CD4-positive, alpha-beta T cell treated with Interleukin-6 at 100 ng/mL for 8 hours (primary cell): Measurements from ENCODE around the gene ARF3.

ENCODE experiments used
- DNase-seq: peaks from one replicate; pipeline ENCODE4 v3.0.0-alpha.2; 2020; ENCODE audit warnings: mixed read lengths, low spot score

ARF3 gene

DNA sequence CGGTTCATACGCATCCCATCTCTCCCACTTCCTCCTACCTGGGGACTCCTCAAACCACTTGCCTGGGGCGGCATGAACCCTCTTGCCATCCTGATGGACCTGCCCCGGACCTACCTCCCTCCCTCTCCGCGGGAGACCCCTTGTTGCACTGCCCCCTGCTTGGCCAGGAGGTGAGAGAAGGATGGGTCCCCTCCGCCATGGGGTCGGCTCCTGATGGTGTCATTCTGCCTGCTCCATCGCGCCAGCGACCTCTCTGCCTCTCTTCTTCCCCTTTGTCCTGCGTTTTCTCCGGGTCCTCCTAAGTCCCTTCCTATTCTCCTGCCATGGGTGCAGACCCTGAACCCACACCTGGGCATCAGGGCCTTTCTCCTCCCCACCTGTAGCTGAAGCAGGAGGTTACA, 24.5 kb upstream of the ARF3 start:
- DNase-seq, result no peak

DNA sequence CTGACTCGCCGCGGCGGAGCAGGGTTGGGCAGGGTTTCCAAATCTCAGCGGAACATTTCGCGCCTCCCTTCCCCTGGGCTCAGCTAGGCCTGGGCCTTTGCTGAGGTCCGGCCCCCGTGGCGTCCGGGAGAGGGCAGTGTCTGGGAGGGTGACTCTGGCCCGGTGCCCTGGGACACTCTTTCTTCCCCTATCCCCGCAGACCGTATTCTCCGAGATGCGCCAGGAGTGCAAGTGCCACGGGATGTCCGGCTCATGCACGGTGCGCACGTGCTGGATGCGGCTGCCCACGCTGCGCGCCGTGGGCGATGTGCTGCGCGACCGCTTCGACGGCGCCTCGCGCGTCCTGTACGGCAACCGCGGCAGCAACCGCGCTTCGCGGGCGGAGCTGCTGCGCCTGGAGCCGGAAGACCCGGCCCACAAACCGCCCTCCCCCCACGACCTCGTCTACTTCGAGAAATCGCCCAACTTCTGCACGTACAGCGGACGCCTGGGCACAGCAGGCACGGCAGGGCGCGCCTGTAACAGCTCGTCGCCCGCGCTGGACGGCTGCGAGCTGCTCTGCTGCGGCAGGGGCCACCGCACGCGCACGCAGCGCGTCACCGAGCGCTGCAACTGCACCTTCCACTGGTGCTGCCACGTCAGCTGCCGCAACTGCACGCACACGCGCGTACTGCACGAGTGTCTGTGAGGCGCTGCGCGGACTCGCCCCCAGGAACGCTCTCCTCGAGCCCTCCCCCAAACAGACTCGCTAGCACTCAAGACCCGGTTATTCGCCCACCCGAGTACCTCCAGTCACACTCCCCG, 23.9 kb upstream of the ARF3 start:
- peak; percentile 53 for DNase-seq

DNA sequence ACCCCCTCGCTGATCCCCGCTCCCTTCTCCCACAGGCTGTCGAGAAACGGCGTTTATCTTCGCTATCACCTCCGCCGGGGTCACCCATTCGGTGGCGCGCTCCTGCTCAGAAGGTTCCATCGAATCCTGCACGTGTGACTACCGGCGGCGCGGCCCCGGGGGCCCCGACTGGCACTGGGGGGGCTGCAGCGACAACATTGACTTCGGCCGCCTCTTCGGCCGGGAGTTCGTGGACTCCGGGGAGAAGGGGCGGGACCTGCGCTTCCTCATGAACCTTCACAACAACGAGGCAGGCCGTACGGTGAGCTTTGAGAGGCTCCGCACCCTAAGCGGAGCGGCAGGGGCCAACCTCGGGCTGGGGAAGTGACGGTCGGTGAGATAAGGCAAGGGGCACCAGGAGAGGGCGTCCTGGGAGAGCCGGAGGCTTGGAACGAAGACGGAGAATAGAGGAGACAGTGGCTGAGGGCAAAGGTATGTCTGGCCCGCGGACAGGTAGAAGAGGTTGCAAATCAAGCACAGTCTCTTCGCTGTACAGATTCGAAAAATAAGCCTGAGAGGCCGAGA, 23.2 kb upstream of the ARF3 start:
- no peak for DNase-seq

DNA sequence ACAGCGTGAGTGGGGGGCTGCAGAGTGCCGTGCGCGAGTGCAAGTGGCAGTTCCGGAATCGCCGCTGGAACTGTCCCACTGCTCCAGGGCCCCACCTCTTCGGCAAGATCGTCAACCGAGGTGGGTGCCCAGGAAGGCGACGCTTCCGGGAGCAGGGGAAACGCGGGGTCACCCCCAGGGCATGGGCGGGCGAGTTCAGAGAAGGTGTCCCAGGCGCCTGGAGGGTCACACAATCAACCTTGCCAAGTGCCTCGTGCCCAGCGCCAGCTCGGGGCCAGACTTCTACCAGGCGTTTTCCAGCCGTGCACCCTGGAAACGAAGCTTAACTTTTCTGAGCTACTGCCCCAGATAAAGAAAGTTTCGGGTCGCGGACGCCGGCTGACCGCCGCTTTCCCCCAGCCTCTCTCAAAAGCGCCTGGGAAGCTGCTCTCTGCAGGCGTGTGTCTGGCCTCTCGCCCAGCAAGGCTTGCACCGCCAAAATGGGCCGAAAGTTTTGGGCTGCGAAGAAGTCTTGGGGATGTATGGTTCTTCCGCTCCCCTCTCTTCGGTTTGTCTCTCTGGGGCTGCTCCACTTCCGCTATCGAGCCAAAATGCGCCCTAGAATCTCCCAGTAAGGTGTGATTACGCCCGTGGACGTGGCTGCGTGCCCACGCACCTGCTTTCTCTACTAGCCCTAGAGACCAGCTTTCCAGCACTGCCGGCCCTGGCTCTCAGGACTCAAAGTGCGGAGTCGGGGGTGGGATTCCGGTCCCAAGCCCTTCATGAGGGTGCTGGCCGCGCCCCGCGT, 22.5 kb upstream of the ARF3 start:
- DNase-seq, result no peak

DNA sequence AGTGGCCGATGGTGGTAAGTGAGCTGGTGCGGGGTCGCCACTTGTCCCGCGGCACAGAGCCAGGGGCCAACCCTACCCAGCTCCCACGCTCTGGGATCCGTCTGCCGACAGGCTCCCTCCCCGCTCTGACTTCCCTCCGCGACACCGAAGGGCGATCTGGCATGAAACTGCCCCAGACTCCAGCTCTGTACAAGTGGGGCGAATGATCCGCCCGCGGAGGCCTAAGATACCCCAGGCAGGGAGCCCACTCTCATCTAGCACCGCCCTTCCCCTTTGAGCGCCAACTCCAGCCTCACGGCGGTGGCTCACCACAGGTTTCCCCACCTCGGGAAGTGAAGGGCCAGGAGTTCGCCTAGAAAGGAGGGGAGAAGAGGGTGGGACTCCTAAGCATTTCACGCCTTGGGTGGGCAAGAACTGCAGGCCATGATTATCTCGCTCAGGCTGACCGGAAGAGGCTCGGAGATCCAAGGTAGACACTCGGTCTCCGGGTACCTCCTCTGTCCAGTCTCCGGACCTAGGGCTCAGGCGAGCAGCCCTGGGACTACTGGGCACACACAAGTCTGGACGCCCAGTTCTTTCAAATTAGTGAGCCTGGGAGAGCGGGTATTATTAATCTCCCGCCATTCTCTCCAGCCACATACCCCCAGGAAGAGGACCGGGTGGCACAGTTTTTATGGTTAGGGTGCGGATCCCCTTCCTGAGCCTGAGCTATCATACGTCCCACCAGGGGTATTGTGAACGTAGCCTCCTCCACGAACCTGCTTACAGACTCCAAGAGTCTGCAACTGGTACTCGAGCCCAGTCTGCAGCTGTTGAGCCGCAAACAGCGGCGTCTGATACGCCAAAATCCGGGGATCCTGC, 21.7 kb upstream of the ARF3 start:
- no peak for DNase-seq

DNA sequence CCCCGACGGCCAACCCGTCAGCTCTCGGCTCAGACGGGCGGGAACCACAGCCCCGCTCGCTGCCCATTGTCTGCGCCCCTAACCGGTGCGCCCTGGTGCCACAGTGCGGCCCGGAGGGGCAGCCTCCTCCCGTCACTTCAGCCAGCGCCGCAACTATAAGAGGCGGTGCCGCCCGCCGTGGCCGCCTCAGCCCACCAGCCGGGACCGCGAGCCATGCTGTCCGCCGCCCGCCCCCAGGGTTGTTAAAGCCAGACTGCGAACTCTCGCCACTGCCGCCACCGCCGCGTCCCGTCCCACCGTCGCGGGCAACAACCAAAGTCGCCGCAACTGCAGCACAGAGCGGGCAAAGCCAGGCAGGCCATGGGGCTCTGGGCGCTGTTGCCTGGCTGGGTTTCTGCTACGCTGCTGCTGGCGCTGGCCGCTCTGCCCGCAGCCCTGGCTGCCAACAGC, 21.0 kb upstream of the ARF3 start, which contains the start of gene WNT1:
Gene WNT1, plus strand, starts transcription at position 32 of the 450 bp plus-strand sequence. Its CDS starts 329 bp downstream, at position 361.
- no peak for DNase-seq

DNA sequence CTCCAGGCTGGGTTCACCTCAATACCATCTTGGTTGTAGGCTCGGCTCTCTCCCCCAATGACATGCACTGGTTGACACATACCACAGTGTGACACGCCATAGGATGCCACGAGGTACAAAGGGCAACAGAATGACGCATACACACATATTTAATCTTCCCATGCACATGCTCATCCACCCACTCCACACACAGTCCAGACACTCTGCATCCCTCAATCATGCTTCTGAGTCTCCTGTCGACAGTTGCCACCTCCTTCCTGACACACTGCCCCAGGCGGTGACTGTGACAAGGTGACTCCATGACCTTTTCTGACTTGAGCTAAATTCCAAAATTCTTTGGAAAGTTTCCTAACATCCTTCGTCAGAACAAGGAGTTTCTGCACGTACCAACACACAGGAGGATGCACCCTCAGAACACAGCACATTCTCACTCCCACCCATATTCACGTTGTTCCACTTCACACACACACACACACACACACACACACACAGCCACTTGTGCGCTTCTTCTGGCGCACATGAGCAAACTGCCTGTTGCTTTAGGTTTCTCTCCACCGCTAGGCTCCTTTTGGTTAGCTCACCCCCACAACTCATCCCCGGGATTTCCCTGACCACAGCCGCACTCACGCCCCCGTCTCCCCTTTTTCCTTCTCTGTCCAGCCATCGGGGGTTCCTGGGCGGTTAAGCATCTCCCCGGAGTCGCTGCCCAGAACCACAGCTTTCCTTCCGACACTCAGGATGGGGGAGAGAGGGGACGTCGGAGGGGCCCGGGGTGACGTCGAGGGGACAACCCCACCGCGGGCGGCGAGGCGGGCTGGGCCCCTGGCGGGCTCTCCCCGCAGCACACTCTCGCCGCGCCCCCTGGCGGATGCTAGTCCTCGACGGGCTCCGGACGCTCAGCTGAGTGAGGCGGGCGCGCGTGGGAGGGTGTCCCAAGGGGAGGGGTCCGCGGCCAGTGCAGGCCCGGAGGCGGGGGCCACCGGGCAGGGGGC, 20.3 kb upstream of the ARF3 start:
- DNase-seq, result peak; percentile 67

DNA sequence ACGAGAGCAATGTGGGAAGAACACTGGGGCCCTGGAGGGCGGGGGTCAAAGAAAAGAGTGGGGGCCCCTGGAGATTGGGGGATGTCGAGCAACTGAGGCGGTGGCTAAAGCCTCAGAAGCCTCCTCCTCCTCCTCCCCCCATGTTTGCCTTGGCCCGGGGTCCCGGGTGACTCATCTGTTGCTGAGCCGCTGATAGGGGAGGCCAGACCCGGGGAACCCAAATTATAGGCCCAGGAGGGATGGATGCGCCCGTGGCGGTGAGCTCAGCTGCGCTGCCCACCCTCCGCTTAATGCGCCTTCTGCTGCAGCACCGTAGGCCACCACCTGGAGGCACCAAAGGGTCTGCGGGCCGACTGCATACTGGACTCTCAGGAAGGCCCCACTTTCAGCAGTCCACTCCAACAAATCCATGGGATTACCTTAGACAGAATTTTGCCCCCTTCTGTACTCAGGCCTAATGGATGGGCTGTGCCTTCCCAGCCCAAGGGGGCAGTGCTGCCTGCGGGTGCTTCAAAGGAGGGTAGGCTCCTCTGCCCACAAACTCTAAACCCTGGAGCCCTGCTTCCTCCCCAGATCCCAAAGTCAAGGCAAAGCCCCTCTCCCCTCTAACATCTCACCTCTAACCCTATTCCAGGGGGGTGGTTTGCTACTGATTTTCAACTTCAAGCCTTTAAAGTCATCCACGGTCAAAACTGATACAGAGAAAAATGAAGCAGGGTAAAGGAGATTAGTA, 16.8 kb upstream of the ARF3 start:
- DNase-seq, result no peak

GRCh38 chr12:48973531-48973930, 16.2 kb upstream of the ARF3 start:
- no peak for DNase-seq

- DNase-seq, result no peak
These were observed 15.7 kb upstream of the ARF3 start for GRCh38 chr12:48972952-48973483.

DNA sequence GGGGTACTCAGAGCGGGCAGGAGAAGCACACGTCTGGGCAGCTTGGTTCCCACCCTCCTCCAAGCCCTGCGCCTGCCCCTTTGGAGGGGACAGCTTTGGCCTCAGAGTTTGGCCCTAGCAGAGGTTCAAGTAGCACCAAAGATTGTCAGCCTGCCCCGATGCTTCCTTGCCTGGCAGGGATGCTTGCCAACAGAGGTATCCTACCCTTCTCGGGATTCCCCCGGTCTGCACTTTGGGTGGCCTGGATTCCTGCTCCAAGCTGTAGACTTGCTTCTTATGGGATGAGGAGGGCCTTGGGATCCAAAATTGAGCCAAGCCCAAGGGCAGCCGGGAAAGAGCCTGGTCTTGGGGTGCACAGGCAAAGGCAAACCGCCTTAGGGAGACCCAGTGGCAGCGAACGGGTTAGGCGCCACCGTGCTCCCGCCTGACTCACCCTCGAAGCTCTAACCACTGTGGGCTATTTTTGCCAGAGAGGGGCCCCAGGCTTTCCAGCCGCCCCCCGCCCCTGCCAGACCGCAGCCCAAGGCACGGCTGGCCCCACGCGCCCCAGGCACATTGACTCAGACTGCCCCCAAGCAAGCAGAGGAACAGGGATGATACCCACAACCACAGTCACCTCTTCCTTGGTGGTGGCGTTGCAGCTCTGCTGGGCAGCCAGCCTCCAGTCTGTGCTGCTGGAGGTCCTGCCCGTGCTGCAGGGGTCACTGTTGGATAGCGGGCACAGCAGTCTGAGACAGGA, 15.1 kb upstream of the ARF3 start:
- DNase-seq, result no peak

GRCh38 chr12:48970702-48971334, 13.5 kb upstream of the ARF3 start:
- no peak for DNase-seq

- no peak for DNase-seq
These were observed 12.8 kb upstream of the ARF3 start for GRCh38 chr12:48969833-48970701.

DNA sequence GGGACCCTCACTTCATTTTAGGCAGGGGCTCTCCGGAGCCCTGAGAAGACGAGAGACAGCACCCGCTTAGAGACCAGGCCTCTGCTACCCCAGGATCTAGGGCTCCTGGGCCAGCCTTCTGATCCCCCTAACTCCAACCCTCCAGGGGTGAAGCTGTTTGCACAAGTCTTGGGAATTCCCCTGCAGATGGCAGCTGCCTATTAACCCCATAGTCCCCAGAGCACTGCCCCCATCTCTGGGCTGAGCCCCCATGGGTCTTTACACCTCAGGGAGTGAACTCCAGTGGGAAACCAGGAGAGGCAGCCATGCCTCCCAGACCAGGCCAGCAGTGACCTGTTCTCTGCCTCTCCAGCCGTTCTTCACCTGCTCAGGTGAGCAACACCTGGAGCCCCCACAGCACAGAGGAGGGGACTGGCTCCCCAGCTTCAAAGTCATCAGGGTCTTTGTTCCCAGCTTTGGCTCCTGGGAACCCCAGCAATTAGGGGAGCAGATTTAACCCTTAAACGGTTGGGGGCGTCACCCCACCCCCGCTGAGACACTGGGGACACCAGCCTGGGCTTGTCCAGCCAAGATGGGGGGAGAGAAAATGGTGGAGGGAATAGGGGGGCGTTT, 12.0 kb upstream of the ARF3 start:
- DNase-seq, result no peak

DNA sequence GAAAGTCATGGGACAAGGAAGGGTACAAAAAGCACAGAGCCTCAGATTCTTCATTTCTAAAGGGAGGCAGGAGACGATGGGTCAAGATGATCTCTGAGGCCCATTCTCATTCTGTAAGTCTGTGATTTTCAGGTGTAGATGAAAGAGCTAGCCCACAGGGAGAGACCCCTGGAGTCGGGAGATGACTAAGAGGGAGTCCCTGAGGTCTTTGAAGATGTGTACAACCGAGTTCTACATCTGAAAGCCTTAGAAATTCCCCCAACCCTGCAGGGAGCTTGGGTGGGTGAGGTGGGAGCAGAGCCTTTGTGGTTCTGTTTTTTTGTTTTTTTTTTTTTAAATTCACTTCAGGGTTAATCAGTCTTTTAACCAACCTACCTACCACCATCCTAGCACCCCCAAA, 11.2 kb upstream of the ARF3 start:
- no peak for DNase-seq

DNA sequence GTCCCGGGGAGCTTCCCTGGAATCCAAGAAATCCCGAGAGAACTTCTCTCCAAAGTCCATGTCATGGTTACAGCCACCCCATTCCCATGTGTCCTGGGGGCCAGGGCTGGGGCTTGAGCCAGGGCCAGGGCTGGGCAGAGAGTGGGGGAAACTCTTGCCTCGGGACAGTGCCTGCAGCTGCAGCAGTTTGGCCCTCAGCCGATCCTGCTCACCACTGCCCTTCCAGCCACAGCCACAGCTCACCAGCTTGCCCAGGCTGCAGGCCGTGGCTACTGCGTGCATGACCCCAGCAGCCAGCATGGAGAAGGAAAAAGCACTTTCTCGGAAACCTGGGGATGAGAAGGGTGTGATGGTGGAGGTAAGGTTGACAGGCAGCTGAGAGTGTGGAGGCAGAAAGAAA, 10.7 kb upstream of the ARF3 start:
- no peak for DNase-seq
